Measurements from ENCODE around the gene LIN28B. TPM values are rescaled to one million over a fixed set of nuclear protein-coding genes. Genes with fewer than 3 reads are reported as not detected.

LIN28B gene
- total RNA-seq, 6 donors from 2014 or later, result 0.10 to 0.49 TPM; not detected in 4

GRCh38 chr6:104955491-104955890 lies 1.4 kb upstream of the LIN28B start:
- Histone ChIP-seq H3K27me3 (peaks cover 0 to 64% (median 19%) of the 10 kb centered on the region in 4 donors), H3K9me3 (no peaks in the 10 kb centered on the region), H3K4me3 (no peak overlapping the region), H3K36me3 (no peaks in the 10 kb centered on the region), H3K4me1 (peaks cover 0 to 8% (median 2%) of the 10 kb centered on the region in 4 donors), H3K27ac (no peak overlapping the region)
- ATAC-seq (ENCODE audit: low FRiP score in 2 of 2) (no peak), DNase-seq (no peak)
- WGBS, 2 donors, result 16 to 19% methylated on average over 5 of the region's 5 CpGs
- TF ChIP-seq POLR2A (IDR thresholded peaks at IDR 0.05), result no peak
- no peak for TF ChIP-seq POLR2AphosphoS5 (IDR thresholded peaks at IDR 0.05)
- TF ChIP-seq, protein P1, sequence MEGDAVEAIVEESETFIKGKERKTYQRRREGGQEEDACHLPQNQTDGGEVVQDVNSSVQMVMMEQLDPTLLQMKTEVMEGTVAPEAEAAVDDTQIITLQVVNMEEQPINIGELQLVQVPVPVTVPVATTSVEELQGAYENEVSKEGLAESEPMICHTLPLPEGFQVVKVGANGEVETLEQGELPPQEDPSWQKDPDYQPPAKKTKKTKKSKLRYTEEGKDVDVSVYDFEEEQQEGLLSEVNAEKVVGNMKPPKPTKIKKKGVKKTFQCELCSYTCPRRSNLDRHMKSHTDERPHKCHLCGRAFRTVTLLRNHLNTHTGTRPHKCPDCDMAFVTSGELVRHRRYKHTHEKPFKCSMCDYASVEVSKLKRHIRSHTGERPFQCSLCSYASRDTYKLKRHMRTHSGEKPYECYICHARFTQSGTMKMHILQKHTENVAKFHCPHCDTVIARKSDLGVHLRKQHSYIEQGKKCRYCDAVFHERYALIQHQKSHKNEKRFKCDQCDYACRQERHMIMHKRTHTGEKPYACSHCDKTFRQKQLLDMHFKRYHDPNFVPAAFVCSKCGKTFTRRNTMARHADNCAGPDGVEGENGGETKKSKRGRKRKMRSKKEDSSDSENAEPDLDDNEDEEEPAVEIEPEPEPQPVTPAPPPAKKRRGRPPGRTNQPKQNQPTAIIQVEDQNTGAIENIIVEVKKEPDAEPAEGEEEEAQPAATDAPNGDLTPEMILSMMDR (IDR thresholded peaks at IDR 0.05), result no peak
- TF ChIP-seq EP300 (IDR thresholded peaks at IDR 0.05), result no peak

DNA sequence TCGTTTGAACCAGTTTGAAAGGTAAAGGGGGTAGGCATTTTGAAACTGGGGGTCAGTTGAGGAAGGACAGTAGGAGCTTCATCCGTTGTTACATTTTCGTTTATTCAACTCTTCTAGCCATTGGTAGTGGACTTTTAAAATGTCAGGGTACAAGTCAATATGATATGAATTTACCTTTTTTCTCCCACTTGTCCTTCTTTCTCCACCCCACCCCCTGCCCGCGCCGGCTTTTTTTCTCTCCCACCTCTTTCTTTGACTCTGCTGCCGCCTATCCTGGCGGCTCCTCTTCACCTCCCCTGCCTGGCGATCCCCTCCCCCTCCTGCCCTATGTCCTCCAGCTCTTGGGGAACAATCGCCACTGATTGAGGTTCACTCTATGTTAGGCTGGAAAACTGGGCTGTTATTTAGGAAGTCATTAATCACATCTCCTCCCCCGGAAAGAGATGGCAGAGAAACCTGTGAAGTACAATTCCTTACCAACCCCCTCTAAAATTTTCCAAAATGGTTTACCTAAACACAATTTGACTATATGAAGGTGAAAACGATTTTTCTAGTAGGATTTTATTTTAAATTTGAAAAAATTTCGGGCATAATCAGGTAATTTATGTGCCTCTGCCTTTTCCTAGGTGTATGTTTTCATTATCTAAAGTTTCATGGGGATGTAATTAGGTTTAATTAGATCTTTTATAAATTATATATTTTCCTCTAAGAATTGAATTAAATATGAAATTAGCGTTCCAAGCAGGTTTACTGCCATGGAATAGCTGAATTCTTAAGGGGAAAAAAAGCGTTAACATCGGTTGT lies 778 bp upstream of the LIN28B start:
- Histone ChIP-seq H3K27ac (no peak overlapping the region), H3K27me3 (peaks cover 0 to 64% (median 19%) of the 10 kb centered on the region in 4 donors), H3K36me3 (no peaks in the 10 kb centered on the region), H3K4me3 (no peak overlapping the region), H3K9me3 (no peaks in the 10 kb centered on the region), H3K4me1 (peaks cover 0 to 8% (median 2%) of the 10 kb centered on the region in 4 donors)
- no peak for ATAC-seq (ENCODE audit: low FRiP score in 2 of 2)
- no peak for TF ChIP-seq POLR2AphosphoS5 (IDR thresholded peaks at IDR 0.05)
- no peak for TF ChIP-seq EP300 (IDR thresholded peaks at IDR 0.05)
- TF ChIP-seq POLR2A (IDR thresholded peaks at IDR 0.05), result no peak
- DNase-seq, result no peak
- 7 to 8% methylated on average over 16 of the region's 16 CpGs for WGBS, 2 donors

DNA sequence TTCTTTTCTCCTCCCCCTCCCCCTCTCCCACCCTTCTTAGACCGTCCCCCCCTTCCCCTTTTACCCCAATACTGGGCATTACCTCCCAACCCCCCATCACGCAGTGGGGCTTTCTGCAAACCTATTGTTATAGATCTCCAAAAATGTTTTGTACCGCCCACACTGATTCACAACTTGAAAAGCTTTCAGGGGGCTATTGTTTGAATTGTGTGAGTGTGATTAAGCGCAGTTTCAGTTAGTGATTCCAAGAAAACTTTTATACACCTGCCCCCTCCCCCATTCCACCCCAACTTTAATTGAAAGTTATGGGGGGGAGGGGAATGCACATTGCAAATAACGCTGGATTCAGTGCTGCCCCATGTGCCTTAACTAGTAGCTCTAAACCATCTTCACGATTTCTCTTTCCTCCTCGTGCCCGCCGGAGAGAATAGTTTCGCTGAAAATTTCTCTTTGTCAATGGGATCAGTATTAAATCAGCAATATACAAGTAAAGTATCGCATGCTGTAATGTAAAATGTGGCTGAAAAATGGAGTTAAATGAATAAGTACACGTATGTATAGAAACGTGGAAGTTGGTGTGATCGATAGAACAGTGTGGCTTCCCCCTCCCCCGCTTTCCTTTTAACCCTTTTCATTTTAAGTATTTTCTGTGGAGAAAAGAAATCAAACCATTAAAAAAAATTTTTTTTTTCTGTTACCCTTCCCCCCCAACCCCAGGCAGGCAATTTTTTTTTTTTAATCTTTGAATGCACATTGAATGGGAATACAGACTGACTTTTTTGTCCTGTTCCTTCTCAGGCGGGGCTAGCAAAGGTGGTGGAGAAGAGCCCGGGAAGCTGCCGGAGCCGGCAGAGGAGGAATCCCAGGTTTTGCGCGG lies 632 bp downstream of the LIN28B start:
- H3K9me3 ChIP-seq, result no peaks in the 10 kb centered on the region
- H3K27ac ChIP-seq, result no peak overlapping the region
- no peaks in the 10 kb centered on the region for H3K36me3 ChIP-seq
- WGBS, 2 donors, result 10 to 11% methylated on average over 21 of the region's 21 CpGs
- no peak for TF ChIP-seq POLR2A (IDR thresholded peaks at IDR 0.05)
- no peak for TF ChIP-seq POLR2AphosphoS5 (IDR thresholded peaks at IDR 0.05)
- no peak for TF ChIP-seq EP300 (IDR thresholded peaks at IDR 0.05)
- TF ChIP-seq, protein P1 (IDR thresholded peaks at IDR 0.05), result no peak
- DNase-seq (no peak), ATAC-seq (ENCODE audit: low FRiP score in 2 of 2) (no peak)
- H3K27me3 ChIP-seq, result peaks cover 0 to 54% (median 18%) of the 10 kb centered on the region in 4 donors
- peaks cover 0 to 8% (median 2%) of the 10 kb centered on the region in 4 donors for H3K4me1 ChIP-seq
- no peak overlapping the region for H3K4me3 ChIP-seq

GRCh38 chr6:104958178-104959025 lies 1.5 kb downstream of the LIN28B start:
- DNase-seq (no peak), ATAC-seq (ENCODE audit: low FRiP score in 2 of 2) (no peak)
- Histone ChIP-seq H3K36me3 (no peaks in the 10 kb centered on the region), H3K27me3 (peaks cover 0 to 46% (median 14%) of the 10 kb centered on the region in 4 donors), H3K4me3 (no peak overlapping the region), H3K9me3 (no peaks in the 10 kb centered on the region), H3K27ac (no peak overlapping the region), H3K4me1 (peaks cover 0 to 8% (median 2%) of the 10 kb centered on the region in 4 donors)
- WGBS, 2 donors, result 11 to 14% methylated on average over 19 of the region's 19 CpGs
- TF ChIP-seq POLR2AphosphoS5 (IDR thresholded peaks at IDR 0.05), result no peak
- no peak for TF ChIP-seq EP300 (IDR thresholded peaks at IDR 0.05)
- TF ChIP-seq POLR2A (IDR thresholded peaks at IDR 0.05), result no peak
- TF ChIP-seq, protein P1 (IDR thresholded peaks at IDR 0.05), result no peak
